ENCODE data around the gene TTC7B.

Gene TTC7B

GRCh38 chr14:90554341-90554740 lies 261.9 kb downstream of the TTC7B start:
- DNase-seq: no peak

GRCh38 chr14:90553921-90554336 lies 262.3 kb downstream of the TTC7B start:
- no peak for DNase-seq

DNA sequence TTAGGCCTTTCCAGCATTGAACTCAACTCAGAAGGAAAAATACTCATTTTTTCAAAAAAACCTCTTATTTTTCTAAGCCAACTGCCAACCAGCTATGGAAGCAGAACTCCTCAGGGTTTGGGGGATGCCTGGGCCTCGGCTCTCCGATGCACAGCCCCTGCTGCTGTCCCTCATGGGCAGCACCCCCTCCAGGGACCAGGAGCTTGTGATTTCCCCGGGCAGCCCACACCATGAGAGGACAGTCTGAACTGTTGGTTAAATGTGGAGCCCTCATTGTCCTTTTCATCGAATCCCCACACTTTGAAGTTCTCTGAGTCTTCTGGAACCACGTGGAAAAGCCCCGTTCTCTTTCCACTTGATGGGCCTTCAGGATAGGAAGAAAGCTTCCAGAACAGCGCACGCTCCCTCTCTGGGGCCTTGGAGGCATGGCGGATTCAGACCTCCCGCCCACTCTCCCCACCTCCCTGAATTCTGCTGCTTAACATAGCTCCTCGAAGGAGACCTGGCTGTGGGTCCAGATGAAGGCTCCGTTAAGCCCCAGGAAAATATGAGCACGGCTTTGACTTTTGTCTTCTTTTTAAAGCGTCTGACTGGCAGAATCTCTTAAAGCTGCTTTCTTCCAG lies 262.8 kb downstream of the TTC7B start:
- no peak for DNase-seq

- DNase-seq: no peak
Measured at GRCh38 chr14:90552465-90553297, 263.5 kb downstream of the TTC7B start.

DNA sequence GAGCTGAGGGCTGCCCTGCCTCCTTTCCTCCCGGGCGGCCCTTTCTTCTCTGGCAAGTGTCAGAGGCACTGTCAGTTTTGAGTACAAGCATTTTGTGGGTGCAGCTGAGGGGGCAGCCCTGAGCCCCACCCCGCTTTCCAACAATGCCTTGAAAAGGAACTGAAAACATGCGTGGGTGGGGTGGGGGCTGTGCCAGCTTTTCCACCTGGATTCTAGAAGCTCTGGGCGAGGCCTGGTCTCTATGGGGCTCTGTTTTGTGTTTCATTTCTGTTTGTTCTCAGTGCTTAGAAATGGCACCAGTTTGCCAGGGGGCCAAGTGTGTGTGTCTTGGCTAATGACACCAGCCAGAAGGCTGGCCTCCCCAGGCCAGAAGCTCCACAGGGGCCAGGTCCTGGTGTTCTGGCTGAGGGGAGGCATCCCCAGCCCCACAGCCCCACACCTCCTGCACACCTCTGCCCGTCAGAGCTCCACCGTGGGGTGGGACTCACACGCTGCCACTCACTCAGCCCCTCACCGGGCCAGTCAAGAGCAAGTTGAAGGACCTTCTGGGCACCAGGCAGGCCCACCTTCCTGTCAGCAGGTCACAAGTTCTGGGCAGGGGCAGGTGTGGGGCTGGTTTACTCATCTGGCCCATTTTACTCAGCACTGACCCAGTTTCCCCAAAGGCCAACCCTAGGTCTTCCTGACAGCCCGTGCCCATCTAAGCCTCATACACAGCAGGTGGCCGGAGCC lies 264.3 kb downstream of the TTC7B start:
- no peak for DNase-seq

GRCh38 chr14:90551070-90551704 lies 265.0 kb downstream of the TTC7B start:
- DNase-seq: no peak

DNA sequence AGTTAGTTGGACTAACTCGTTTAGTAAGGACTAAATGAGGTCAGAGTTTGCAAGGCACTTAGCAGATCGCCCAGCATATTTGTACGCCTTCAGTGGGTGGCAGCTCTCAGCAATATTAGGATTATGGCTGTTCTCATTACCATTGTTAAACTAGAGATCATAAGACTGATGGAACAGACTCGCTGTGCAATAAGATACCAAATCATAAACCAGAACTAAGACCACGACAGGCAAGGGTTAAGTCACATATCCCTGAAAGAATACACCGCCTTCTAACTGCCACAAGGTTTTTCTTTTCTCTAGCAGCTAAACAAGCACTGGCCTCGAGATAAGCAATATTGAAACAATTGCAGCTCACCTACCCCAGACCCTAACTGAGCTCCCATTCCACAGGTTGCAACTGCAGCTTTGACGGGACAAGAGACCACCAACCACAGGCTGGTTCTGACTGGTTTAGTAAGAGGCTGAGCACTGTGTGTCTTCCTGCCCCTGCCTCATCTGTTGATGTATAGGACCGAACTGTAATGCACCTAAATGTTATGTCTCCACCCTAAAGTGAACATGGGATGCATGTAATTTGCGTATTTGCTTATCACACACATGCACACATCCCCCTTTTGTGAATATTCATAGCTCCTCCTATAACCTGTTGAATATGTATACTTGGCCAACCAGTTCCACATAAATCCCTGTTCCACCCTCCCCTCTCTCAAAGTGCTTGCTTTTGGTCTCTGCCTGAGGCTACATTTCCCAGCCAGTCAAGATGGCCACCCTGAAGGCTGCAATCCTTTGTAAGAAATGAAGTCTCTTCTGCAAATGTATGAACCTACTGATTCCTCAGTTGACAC lies 266.2 kb downstream of the TTC7B start:
- no peak for DNase-seq

GRCh38 chr14:90548455-90548854 lies 267.8 kb downstream of the TTC7B start:
- DNase-seq: no peak

- no peak for DNase-seq
Measured at GRCh38 chr14:90547968-90548367, 268.3 kb downstream of the TTC7B start.

GRCh38 chr14:90547250-90547649 lies 269.0 kb downstream of the TTC7B start:
- no peak for DNase-seq

DNA sequence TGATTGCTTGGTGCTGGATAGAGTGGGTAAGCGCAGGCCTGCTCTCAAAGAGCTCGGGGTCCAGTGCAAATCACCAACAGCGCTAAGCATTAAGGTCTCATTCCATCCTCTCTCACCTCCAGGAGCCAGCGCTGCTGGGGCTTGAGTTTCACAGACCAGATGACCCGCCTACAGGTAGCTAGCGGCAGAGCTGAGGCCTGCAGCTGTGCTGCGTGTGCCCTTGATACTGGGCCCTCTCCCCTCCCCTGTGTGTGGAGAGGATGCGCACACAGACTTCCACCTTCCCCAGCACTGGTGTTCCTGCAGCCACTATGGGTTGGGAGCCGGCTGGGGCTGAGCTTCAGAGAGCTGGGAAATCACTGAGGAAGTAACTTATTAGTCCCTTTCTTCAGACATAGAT lies 269.5 kb downstream of the TTC7B start:
- DNase-seq: no peak

GRCh38 chr14:90545966-90546751 lies 270.1 kb downstream of the TTC7B start:
- DNase-seq: no peak

DNA sequence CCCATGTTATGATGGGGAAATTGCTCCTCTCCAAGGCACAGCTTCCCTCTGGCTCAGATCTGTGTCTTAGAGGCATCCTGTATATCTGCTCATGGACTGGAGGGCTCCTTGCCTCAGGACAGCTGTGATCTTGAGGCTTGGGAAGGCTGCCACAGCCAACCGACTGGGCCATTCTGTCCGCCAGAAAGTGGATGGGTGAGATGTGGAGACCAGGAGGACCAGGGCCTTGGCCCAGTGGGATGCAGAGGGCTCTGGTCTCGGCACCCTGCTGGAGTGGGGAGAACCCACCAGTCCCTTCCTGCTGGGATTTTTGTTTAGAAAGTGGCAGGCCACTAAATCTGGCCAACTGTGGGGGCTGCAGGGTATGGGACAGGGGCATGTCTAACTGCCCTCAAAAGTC lies 270.8 kb downstream of the TTC7B start:
- DNase-seq: no peak

- DNase-seq: no peak
Measured at GRCh38 chr14:90544971-90545370, 271.3 kb downstream of the TTC7B start.

DNA sequence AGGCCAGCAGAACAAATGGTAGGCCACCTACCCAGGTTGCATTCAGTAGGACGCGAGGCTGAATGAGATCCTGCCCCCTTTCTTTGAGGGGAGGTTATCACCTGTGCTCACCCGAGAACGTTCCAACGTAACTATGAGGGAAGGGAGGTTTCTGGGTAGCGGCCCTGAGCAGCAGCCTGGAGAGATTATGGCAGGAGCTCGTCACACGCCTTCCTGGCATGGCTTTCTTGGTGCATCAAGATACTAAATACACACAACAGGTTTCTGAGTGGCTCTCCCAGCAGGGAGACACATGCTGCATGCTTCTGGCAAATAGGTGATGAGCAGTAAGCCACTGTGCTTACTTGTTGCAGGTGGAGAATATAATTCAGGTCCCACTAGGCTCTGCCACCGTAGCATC lies 271.7 kb downstream of the TTC7B start:
- DNase-seq: no peak

DNA sequence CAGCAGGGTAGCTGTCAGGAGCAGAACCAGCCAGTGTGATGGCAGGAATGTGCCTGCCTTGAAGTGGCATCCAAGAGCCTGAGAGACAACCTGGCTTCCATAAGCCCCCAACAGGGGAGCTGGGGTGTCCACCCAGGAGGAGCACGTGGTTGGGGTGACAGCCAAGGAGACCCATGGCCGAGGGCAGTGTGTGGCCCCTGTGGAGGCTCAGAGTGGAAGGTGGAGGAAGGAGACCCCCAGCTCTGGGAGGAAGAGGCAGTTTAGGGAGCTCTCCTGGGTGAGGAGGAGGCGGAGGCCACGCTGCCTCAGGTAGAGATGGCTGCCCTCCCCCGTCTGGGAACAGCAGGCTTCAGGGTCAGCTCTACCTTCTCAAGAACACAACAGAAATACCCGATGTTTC lies 272.4 kb downstream of the TTC7B start:
- no peak for DNase-seq

DNA sequence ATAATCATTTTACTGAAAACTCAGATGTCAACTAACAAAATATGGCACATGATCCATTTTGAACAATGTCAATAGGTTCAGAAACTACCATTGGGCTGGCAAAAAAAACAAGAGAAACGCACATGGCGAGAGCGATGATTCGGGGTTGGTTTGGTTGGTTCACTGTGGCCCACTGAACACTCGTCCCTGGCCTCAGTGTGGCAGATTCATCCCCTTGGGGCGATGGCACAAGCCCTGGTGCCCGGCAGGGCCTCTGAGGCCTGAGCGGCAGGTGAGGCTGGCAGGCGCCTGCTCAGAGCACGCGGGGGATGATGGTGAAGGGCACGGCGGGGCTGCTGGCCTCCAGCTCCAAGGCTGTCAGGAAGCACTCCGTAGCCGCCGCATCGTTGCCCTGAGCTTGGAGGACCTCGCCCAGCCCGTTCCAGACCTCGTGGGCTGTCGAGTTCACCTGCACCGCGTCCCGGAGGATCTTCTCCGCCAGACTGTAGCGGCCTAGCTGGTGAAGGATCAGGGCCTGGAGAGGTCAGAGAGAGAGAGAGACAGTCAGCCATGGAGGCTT lies 275.1 kb downstream of the TTC7B start:
- no peak for DNase-seq

DNA sequence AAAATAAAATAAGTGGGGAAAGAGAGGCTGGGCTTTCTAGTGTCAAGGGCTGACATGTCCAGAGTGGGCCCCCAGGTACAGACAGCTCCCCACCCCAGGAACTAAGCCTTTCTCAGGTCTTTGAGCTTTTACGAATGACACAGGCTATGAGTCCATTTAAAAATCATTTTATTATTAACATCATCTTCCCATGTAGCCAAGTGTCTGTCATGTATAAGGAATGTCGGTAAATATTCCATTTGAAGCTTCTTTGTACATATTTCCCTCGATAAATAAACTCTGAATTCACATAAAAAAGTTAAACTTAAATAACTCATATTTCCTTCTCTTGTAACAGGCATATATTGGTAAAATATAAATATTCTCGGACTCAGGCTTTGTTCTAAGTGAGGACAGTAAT lies 275.8 kb downstream of the TTC7B start:
- DNase-seq: no peak

DNA sequence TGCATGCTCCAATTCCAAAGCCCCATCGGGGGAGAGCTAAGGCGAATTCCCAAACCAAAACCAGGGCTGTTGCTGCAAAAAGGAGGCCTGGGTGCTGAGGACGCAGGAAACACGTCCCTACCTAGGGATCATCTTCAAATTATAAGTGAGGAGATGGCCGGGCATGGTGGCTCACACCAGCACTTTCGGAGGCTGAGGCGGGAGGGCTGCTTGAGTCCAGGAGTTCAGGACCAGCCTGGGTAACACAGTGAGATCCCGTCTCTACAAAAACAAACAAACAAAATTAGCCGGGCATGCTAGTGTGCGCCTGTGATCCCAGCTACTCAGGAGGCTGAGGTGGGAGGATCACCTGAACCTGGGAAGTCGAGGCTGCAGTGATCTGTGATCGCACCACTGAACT lies 276.2 kb downstream of the TTC7B start:
- DNase-seq: no peak

GRCh38 chr14:90539496-90539775 lies 276.8 kb downstream of the TTC7B start:
- no peak for DNase-seq

- DNase-seq: no peak
Measured at GRCh38 chr14:90538716-90539495, 277.3 kb downstream of the TTC7B start.
